Measurements from ENCODE around the gene CPED1.
"Not testable (repeated sequence)": the region's sequence is repeated elsewhere in the genome, so short reads cannot be mapped to it uniquely, and the experiment has no call there.

Gene CPED1

DNA sequence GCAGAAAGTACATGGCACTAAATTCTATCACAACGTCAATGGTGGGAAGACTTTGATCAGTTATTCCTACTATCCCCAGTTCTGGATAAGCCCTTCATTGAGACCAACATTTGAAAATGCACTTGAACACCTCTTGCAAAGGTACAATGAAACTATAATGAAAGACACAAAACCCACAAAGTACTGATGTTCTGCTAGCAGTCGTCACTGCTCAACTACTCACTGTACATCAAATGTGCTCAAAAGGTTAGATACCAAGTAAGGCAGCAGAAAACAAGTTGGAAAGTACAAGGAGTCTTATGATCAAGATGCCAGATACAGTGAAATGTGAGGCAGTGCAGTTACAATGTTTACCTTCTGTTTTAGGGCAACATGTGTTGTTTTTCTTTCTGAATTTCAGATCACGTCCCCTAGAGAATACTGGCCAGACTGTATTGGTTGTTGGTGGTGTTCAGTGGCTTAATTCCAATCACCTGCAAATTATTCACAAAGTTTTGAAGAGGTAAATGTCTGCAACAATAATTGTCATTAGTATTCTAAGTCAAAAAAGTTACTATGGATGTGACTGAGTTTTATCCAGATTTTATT lies 277.9 kb downstream of the CPED1 start:
- FAIRE-seq, result no peak

DNA sequence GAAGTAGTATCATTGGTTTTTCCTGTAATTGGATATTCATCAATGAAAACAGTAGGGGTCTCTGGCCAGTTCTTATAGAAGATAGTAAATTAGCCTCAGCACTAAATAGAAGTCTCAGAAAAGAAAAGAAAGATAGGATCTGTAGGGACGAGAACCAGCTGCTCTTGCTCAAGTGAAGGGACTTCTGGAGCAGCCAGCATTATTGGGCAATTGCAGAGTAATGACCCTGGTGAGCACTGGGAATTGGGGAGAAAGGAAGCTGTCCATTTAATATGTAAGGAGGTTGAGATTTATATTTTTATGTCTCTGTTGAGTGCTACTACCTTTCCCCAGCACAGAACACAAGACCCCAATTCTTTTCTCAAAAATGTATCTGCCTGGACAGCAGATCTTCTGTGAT lies 279.1 kb downstream of the CPED1 start:
- no peak for FAIRE-seq

DNA sequence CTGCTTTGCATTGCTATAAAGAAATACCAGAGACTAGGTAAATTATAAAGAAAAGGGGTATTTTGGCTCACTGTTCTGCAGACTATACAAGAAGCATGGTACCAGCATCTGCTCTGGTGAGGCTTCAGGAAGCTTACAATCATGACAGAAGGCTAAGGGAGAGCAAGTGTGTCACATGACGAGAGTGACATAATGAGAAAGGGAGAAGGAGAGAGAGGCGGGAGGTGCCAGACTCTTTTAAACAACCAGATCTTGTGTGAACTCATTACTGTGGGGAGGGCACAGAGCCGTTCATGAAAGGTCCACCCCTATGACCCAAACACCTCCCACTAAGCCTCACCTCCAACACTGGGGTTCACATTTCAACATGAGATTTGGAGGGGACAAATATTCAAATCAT lies 281.3 kb downstream of the CPED1 start:
- no peak for FAIRE-seq

DNA sequence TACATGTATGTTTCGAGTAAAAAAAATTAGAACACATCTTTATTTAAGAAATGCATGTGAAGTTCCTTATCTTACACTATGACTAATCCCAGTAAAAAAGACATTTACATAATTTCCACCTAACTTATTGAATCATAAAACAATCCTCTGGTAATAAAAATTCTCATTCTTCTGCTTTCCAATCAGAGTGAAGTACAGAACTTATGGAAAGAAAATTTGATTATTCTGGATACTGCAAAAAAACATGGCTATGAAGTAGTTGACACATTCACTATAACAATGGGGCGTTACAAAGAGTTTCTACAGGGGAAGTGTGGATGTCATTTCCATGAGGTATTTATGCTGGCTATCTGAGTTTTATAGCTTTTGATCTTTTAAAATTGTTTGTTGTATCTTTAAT lies 282.6 kb downstream of the CPED1 start:
- FAIRE-seq, result no peak

DNA sequence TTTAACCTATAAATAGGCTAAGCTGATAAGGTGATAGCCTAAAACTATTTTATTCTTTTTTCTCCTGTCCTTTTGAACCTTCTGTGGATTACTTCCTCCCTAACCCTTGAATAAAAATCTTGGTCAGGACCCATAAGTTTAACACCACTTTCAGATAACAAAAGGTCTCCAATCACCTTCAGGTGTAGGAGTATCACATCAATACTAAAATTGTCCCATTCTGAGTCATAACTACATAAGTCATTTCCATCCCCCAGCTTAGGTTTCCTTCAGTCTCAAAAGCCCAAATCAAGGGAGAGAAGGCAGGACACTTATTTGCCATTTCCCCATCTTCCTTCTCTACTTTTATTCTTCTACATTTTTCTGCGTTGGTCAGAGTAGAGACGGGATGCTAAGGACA lies 283.4 kb downstream of the CPED1 start:
- no peak for FAIRE-seq

DNA sequence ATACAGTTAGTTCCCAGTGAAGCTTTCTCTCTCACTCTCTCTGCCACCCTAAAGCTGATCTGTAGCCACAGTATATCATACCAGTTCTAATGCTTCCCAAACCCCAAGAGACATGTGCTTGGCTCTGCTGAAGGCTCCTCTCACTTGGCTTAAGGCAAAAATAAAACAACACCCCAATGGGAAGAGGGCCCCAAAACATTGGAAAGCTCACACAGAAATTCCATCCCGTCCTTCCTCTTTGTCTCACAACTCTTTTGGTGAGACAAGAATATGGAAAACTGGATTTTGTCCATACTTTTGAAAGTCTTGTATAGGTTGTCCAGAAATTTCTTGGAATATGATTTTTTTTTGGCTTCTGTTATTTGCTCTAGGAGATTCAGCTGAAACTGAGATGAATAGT lies 284.2 kb downstream of the CPED1 start:
- no peak for FAIRE-seq

DNA sequence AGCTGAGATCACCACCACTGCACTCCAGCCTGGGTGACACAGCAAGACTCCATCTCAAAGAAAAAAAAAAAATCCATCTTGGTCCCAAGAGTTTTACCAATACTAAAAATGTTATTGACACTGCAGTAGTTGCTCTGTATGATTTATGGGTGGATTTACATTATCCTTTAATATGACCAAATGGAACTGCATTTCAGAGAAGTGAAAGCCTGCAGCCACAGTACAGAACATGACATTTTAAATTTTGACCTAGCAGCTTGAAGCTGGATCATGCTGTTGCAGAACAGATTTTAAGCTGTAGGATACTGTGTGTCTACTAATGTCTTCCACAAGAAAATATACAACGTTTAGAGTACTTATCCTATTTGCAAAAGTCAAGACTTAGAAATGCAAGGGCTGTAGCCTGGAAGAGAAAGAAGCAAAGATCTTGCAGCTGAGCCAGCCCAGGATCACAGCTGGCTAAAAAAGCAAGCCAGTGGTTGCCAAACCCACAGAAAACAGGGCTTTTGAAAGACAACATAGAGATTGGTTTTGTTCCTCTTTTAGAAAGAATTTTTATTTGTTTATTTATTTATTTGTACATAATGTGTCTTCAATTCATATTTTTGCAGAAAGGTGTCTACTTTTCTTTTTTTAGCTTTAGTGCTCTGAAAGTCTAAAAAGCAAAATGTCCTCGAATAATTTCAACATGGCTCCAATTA lies 285.1 kb downstream of the CPED1 start:
- FAIRE-seq, result no peak

DNA sequence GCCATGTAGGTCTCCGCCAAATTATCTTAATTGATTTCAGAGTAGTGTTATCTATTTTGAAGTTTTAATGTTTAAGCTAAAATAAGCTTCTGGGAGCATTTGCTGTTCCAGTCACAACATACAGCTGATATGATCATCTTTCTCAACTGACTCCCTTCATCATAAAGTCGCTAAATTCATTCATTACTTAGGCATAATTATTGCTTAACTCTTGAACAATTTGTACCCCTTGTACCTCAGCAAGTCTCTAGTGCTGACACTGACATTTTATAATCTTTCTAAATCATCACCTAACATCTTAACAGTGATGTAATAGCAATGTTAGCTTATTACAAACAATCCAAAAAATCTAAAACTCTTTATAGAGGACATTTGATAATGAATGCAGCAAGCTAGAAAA lies 286.0 kb downstream of the CPED1 start:
- no peak for FAIRE-seq

DNA sequence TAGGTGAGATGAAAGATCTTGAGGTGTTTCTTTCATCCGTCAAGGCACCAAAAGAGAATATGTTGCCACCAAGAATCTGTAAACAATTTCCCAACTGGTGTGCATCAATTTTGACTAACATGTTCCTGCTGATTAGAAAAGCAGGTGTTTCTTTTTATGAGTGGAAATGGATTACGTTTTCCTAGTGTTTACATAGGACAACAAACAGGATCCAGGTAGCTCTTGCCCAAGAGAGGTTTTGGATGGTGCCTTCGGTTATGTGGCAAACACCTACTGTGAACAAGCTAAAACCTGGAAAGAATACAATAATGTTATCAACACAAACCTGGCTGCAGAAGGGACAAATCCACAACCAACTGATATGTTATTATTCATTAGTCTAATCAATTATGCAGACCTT lies 286.7 kb downstream of the CPED1 start:
- FAIRE-seq, result no peak

DNA sequence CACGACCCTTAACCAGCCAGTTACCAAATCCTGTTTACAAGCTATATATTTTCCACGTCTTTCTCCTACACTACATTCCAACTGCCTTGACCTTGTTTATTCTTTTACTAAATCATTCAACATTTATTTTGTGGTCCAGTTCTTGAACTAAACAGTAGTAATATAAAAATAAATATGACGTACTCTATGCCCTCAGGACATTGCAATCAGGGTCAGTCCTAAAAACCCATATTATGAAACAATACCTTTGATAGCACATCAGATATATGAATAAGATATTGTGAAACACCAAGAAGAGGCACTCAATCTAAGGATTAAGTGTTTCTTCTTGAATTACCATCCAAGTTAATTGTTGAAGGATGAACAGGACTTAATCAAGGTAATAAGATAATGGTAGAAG lies 287.8 kb downstream of the CPED1 start:
- no peak for FAIRE-seq

DNA sequence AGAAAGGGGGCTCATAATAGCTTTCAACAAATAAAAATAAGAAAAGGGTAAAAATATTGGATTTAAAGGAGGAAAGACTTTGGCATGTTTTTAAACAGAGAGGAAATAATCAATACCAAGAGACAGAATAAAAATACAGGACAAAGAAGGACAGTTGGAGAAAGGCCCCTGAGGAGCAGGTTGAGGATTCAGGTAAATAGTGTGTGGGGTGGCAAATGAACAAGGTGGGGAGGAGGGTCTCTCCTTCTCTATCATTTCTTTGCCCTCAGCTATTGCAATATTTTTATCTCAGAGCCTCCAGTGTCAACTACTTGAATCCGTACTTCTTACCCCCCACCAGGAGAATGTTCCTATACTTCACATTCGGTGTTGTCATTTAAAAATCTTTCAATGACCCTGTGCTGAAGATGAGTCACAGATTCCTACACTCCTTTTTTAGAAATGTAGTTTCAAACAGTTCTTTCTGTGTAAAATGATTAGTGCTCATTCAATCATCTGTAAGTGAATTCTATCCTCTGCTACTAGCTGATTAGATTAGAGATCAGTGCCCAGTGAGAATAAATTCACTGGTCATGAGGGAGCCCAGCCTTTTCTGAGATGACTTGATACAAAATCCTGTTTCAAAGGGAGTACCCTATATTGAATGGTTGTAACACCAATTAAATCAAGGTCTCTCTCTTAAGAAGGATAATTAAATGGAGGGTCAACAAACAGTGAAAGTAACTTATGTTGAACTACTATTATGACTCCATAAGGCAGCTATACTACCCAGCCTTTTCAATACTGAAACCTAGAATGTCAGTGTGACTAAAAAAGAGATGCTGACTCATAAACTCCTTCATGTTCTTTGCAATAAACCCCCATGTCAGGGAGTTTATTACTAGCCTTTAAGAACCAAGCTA lies 289.9 kb downstream of the CPED1 start:
- no peak for FAIRE-seq

DNA sequence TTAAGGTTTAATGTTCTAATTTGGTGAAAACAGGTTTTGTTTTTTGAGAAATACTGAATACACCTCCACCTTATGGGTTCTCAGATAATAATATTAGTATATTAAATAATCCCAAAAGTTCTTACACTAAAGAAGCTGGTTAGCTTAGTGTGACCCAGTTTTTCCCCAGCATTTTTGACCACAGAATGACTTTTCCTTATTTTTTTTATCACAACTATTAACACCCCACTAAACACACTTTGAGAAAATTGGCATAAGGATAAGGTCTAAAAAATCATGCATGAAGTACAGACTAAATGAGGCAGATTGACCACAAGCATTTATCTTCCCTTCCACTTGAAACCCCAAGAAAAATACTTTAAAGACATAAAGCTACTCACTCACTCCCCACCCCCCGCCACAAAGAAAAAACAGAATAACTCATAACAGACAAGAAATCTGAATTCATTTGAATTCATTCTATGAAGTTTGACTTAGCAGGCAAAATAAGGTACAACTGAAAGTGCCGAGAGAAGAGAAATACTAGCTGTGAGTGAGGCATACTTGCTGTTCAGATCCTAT lies 290.6 kb downstream of the CPED1 start:
- FAIRE-seq, result no peak

DNA sequence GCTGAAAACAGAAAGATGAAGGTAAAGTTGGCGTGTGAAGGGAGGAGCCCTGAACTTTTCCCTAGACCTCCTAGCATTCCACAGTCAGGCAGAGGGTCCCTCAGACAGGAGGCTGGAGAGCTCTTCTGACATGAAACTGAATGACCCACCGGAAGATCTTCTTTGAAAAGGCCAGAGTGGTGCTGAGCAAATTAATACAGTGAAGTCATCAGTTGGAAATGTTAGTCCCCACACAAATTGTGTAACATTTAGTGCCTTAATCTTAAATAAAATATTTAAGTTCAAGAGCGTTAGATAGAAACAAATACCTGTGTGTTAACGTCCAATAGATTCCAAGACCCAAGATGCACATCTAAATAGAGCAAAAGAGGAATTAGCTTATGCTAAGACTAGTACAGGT lies 291.3 kb downstream of the CPED1 start:
- no peak for FAIRE-seq

DNA sequence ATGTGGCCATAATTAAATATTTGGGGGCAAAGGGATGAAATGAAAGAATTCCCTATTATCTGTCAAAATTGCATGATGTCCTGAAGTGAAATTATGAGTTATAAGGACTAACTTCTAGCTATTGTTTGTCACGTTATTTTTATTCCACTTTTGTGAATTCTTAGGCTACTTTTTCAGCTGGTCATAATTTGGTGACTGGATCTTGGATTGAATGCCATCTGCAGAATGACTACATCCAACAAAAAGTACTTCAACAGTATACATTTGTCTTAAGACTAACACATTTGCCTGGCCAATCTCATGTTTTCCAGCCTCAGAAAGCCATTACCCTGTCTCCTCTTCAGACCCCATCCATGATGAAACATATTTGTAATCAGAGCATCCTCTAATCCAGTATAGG lies 292.1 kb downstream of the CPED1 start:
- FAIRE-seq, result no peak

DNA sequence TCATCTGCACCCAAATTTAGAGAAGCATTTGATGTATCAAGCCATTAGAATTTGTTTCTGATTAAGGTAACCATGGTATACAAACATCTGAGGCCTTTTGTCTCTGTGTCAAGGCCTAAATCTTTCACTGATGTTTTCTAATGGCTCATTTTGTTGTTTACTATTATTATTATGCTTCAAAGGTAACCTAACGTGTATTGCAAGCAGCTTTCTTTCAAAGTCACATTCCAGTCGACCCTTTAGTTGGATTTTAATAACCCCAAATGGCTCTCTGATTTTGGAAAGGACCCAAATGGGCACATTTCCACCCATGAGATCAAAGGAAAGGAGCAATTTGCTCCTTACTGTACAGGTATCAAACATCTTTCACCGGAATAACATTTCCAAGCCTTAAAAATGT lies 293.6 kb downstream of the CPED1 start:
- FAIRE-seq, result no peak

DNA sequence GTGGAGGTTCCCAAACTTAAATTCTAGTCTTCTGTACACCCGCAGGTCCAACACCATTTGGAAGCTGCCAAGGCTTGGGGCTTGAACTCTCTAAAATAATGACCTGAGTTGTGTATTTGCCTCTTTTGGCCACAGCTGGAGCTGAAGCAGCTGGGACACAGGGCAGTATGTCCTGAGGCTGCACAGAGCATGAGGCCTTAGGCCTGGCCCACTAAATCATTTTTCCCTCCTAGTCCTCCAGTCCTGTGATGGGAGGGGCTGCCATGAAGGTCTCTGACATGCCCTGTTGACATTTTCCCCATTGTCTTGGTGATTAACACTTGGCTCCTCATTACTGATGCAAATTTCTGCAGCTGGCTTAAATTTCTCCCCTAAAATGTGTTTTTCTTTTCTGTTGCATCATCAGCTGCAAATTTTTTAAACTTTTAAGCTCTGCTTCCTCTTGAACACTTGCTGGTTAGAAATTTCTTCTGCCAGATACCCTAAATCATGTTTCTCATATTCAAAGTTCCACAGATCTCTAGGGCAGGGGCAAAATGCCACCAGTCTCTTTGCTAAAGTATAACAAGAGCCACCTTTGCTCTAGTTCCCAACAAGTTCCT lies 296.7 kb downstream of the CPED1 start:
- FAIRE-seq, result no peak

DNA sequence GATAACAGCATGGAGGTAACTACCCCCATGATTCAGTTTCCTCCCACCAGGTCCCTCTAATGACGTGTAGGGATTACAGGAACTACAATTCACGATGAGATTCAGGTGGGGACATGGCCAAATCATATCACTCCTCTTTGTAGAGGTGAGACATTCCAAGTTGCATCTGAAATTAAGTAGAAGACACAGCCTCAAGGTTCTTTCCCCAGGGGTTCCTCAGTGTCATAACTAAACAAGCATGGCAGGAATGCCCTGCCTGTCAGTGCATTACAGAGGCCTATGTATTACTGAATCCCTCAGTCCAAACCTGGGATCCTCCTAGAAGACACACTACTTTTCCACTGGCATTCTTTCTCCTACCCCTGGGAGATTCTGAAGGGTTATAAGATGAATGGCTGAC lies 297.7 kb downstream of the CPED1 start:
- no peak for FAIRE-seq

DNA sequence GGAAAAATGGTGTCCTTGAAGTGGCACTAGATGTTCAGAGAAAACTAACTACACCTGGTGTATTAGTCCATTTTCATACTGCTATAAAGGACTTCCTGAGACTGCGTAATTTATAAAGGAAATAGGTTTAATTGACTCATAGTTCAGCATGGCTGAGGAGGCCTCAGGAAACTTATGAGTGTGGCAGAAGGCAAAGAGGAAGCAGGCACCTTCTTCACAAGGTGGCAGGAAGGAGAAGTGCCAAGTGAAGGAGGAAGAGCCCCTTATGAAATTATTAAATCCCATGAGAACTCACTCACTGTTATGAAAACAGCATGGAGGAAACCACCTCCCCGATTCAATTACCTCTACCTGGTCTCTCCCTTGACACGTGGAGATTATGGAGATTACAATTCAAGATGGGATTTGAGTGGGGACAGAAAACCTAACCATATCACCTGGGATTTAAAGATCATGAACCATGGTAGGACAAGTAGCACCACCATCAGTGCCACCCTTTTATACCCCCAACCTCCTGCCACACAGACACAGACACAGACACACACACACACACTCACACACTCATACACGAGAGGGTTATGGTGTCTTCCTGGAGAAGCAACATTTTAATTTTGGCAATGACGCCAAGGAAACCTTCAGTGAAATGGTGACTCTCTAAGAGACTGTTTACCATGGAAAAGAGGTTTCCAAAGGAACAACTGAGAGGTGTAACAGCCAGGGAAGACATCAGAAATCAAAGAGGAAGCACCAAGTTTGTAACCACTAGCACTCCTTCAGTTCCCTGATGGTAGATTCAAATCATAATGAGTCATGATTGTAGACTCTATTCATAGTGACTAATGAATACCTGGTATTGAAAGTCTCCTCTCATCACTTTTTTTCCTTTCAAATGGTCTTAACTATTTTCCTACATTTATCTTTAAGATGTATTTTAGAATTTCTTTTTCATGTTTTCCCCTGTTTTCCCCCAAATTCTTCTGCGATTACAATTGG lies 298.5 kb downstream of the CPED1 start:
- no peak for FAIRE-seq

DNA sequence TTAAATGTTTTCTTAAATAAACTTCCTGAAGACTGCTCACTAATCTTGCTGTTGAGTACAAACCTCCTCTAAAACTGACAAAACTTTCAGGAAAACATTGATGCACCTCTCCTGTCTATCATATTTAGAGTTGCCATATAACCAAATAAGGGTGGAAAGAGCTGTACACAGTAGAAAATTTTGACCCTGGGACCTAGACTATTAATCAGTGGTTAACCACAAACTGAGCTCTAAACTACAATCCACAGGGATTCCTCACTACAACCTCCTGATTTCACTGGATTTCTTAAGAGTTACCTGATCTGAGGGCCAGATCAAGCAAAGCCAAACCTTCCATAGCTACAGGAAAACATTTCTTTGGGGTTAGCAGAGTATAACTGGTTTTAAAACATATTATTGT lies 300.4 kb downstream of the CPED1 start:
- no peak for FAIRE-seq

DNA sequence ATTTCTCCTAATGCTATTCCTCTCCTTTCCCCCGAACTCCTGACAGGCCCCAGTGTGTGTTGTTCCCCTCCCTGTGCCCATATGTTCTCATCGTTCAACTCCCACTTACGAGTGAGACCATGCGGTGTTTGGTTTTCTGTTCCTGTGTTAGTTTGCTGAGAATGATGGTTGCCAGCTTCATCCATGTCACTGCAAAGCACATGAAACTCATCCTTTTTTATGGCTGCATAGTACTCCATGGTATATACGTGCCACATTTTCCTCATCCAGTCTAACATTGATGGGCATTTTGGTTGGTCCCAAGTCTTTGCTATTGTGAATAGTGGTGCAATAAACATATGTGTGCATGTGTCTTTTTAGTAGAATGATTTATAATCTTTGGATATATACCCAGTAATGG lies 301.4 kb downstream of the CPED1 start:
- FAIRE-seq, result not testable (repeated sequence)

DNA sequence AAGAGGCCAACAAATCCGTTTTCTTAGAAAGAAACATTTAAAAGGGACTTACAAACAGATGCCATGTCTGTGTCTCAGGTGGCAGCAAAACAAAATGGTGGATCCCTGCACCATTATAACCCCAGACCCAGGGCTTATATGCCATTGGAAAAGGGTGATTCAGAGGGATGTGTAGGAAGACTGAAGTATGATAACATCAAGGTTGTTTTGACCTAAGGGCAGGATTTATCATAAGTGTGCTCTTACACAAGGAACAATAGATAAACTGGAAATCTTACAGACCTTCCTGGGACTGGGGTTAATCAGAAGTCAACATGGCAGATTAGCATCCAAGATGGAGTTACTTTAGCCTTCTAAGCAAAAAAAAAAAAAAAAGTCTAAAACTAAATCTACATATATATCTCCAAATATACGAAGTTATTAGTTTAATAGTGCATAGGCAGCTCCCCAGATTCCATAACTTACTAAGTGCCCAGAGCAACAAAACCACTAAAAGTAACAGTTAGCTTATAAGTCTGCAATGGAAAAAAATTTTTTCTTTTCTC lies 306.0 kb downstream of the CPED1 start:
- no peak for FAIRE-seq

DNA sequence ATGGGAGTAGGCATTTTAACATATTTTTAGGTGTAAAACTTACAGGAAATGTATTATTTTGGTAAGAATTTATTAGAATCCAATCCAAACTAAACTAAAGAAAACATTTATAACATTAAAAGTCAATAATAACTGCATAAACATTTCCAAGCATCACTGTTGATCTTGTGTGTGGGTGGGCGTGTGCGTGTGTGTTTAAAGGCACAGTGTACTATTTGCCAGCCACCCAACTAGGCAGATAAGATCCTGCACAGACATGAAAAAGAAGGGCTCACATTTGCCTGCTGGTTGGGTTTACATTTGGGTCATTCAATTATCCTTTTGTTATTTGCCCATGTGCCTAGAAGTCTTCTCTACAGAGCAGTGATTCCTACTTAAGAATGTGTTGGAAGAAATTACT lies 309.3 kb downstream of the CPED1 start:
- no peak for FAIRE-seq
